Measurements from ENCODE around the gene ACTN1. TPM values are rescaled to one million over a fixed set of nuclear protein-coding genes. Genes with fewer than 3 reads are reported as not detected.
A peak's percentile ranks its signal among the peaks of the same experiment; 100 is the strongest.

ACTN1 gene
- total RNA-seq, 3 donors from 2014 or later (not counting 1 experiment from before 2014, with no cell fraction given) = 14.9 to 39.5 (median 19.6) TPM

DNA sequence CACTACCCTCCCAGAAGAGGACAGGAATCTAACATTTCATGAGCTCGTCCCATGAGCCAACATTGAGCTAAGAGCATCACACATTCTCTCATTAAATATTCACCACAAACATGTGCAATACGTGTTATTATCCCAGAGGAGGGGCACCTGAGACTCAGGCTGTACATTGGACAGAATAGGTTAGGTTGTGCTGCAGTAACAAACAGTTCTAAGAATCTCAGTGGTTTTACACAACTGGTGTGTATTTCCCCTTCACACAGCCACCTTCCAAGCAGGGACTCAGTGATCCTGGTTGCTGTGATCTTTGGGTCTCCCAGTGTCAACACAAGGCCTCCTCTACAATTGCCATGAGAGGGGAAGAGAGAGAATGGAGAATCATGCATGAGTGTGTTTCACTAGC, 15.0 kb upstream of the ACTN1 start:
- WGBS (ENCODE audit: insufficient coverage) = 86% methylated on average over 2 of the region's 2 CpGs
- TF ChIP-seq, protein P1, sequence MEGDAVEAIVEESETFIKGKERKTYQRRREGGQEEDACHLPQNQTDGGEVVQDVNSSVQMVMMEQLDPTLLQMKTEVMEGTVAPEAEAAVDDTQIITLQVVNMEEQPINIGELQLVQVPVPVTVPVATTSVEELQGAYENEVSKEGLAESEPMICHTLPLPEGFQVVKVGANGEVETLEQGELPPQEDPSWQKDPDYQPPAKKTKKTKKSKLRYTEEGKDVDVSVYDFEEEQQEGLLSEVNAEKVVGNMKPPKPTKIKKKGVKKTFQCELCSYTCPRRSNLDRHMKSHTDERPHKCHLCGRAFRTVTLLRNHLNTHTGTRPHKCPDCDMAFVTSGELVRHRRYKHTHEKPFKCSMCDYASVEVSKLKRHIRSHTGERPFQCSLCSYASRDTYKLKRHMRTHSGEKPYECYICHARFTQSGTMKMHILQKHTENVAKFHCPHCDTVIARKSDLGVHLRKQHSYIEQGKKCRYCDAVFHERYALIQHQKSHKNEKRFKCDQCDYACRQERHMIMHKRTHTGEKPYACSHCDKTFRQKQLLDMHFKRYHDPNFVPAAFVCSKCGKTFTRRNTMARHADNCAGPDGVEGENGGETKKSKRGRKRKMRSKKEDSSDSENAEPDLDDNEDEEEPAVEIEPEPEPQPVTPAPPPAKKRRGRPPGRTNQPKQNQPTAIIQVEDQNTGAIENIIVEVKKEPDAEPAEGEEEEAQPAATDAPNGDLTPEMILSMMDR (IDR thresholded peaks at IDR 0.05) = no peak
- DNase-seq (no peak), ATAC-seq (no peak)
- Histone ChIP-seq H3K27ac (ENCODE audit: low read length) (no peak overlapping the region), H3K36me3 (ENCODE audit: control insufficient read depth, insufficient read depth, low read length) (no peaks in the 10 kb centered on the region), H3K27me3 (ENCODE audit: control insufficient read depth, insufficient read depth, low read length) (no peaks in the 10 kb centered on the region), H3K4me3 (ENCODE audit: low read length) (no peak overlapping the region), H3K4me1 (ENCODE audit: control insufficient read depth, insufficient read depth, low read length) (no peaks in the 10 kb centered on the region), H3K9me3 (ENCODE audit: control insufficient read depth, insufficient read depth, low read length) (no peaks in the 10 kb centered on the region)
- peaks cover 0 to 8% of the 10 kb centered on the region in 2 donors for H3K27me3 Mint-ChIP-seq (ENCODE audit: low read depth in 2 of 2)
- no peak overlapping the region for H3K4me3 Mint-ChIP-seq
- H3K36me3 Mint-ChIP-seq = no peaks in the 10 kb centered on the region
- H3K9me3 Mint-ChIP-seq = no peaks in the 10 kb centered on the region
- intact Hi-C loops (cut with micrococcal nuclease) = no loop called here
- no peaks in the 10 kb centered on the region for H3K4me1 Mint-ChIP-seq
- no peak overlapping the region for H3K27ac Mint-ChIP-seq

DNA sequence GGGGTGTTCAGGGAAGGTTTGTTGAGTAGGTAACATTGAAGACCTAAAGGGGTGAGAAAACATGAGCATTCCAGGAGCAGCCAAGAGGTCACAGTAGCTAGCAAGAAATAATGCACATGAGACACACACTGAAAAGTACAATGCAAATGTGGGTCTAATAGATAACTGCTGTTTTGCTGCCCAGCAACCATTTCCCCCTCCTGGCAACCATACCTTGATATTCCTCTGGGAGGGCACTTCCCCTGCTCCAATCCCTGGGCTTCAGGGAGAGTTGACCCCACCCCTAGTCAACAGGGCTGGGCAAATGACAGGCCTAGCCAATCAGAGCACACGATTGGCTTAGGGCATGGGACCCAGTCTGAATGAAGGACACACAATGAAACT, 8.5 kb upstream of the ACTN1 start:
- no peaks in the 10 kb centered on the region for H3K4me1 ChIP-seq (ENCODE audit: control insufficient read depth, insufficient read depth, low read length)
- H3K36me3 ChIP-seq (ENCODE audit: control insufficient read depth, insufficient read depth, low read length) = no peaks in the 10 kb centered on the region
- TF ChIP-seq, protein P1 (IDR thresholded peaks at IDR 0.05) = no peak
- DNase-seq (no peak), ATAC-seq (no peak)
- Mint-ChIP-seq H3K4me1 (no peaks in the 10 kb centered on the region), H3K27ac (no peak overlapping the region), H3K27me3 (ENCODE audit: low read depth in 2 of 2) (peaks cover 0 to 3% of the 10 kb centered on the region in 2 donors), H3K4me3 (no peak overlapping the region), H3K9me3 (no peaks in the 10 kb centered on the region), H3K36me3 (no peaks in the 10 kb centered on the region)
- intact Hi-C loops (cut with micrococcal nuclease) = no loop called here
- 80% methylated on average over 1 of the region's 1 CpG for WGBS (ENCODE audit: insufficient coverage)
- no peaks in the 10 kb centered on the region for H3K27me3 ChIP-seq (ENCODE audit: control insufficient read depth, insufficient read depth, low read length)
- no peak overlapping the region for H3K4me3 ChIP-seq (ENCODE audit: low read length)
- no peaks in the 10 kb centered on the region for H3K9me3 ChIP-seq (ENCODE audit: control insufficient read depth, insufficient read depth, low read length)
- no peak overlapping the region for H3K27ac ChIP-seq (ENCODE audit: low read length)

DNA sequence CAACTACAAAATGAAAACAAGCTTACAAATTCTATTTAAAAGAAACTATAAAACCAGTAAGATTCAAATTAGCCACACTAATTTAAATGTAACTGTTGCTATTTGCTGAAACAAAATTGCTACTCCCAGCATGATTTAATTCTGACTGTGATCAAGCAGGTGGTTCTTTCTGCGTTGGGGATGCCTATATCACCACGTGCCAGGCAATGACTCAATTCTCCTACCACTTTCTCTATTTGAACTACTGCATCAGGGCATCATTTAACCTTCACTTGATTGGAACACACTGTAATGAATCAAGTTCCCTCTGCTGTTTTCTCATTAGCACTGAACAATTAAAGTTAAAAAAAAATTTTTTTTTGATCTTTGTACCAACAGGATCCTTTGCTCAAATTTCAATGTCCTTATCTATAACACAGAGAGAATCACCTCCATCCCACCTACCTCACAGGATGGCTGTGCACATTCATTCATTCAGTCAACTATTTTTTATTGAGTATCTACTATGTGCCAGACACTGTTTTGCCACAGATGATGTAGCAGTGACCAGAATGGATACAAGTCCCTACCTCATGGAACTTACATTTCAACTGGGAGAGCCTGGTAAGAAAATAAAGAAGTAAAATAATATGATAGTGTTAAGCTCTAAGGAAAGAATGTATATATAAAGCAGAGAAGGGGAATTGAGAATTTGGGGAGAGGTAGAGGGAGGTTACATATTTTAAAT, 8.0 kb upstream of the ACTN1 start:
- no peak overlapping the region for H3K4me3 Mint-ChIP-seq
- WGBS (ENCODE audit: insufficient coverage) = 63% methylated on average over 2 of the region's 2 CpGs
- peak in 2 of 3 donors; percentile 31 to 34 for ATAC-seq

More for the DNA sequence above, 8.0 kb upstream of the ACTN1 start:
- H3K4me3 ChIP-seq (ENCODE audit: low read length) = no peak overlapping the region
- H3K27ac ChIP-seq (ENCODE audit: low read length) = no peak overlapping the region
- H3K36me3 Mint-ChIP-seq = no peaks in the 10 kb centered on the region
- no peak for DNase-seq
- no peaks in the 10 kb centered on the region for H3K4me1 ChIP-seq (ENCODE audit: control insufficient read depth, insufficient read depth, low read length)
- no peaks in the 10 kb centered on the region for H3K9me3 Mint-ChIP-seq
- no peaks in the 10 kb centered on the region for H3K27me3 ChIP-seq (ENCODE audit: control insufficient read depth, insufficient read depth, low read length)
- H3K27me3 Mint-ChIP-seq (ENCODE audit: low read depth in 2 of 2) = peaks cover 0 to 3% of the 10 kb centered on the region in 2 donors
- intact Hi-C loops (cut with micrococcal nuclease) = no loop called here
- H3K27ac Mint-ChIP-seq = no peak overlapping the region
- TF ChIP-seq, protein P1 (IDR thresholded peaks at IDR 0.05) = no peak
- no peaks in the 10 kb centered on the region for H3K9me3 ChIP-seq (ENCODE audit: control insufficient read depth, insufficient read depth, low read length)
- no peaks in the 10 kb centered on the region for H3K4me1 Mint-ChIP-seq
- H3K36me3 ChIP-seq (ENCODE audit: control insufficient read depth, insufficient read depth, low read length) = no peaks in the 10 kb centered on the region
